ENCODE data around the gene ARSA. TPM values are rescaled to one million over a fixed set of nuclear protein-coding genes. Genes with fewer than 3 reads are reported as not detected.

Gene ARSA
- polyA plus RNA-seq, 1 of the 3 experiments (the other 2 are of a cell fraction): 34.2 TPM

GRCh38 chr22:50603511-50604255 is 24.3 kb downstream of the ARSA start:
- POLR2A ChIA-PET: interaction anchor here (0.7 kb wide), 1 partner anchor 9 kb away, joined by 3 read pairs; no protein-coding TSS in a partner anchor
- Histone ChIP-seq H3K9ac (no peak overlapping the region), H3K36me3 (replicated peaks in 1 of 2; ENCODE audit: control insufficient read depth in 1 of 2, insufficient read depth in 2 of 2, low read length in 1 of 2) (no peaks in the 10 kb centered on the region), H3K4me3 (ENCODE audit: low read depth in 2 of 2, low read length in 1 of 2) (no peak overlapping the region), H2AFZ (ENCODE audit: low read depth) (no peak overlapping the region), H4K20me1 (ENCODE audit: insufficient read depth) (no peaks in the 10 kb centered on the region), H3F3A (replicated peaks; ENCODE audit: insufficient read depth) (no peaks in the 10 kb centered on the region), H3K9me2 (no peaks in the 10 kb centered on the region), H3K79me2 (ENCODE audit: insufficient read depth) (no peaks in the 10 kb centered on the region), H3K4me2 (no peak overlapping the region), H3K27ac (ENCODE audit: low read depth in 2 of 2, low read length in 1 of 2) (no peak overlapping the region), H3K9me3 (no peaks in the 10 kb centered on the region), H3K4me1 (ENCODE audit: control insufficient read depth in 1 of 2, insufficient read depth in 2 of 2, low read depth in 1 of 2, low read length in 1 of 2) (peaks cover 0 to 10% of the 10 kb centered on the region in 2 experiments; a peak in 1 of 4 replicates), H3K27me3 (ENCODE audit: insufficient read depth) (no peaks in the 10 kb centered on the region)
- TF ChIP-seq POLR2AphosphoS5 (IDR thresholded peaks at IDR 0.05; ENCODE audit: low read depth, low read length): no peak
- no peak for TF ChIP-seq SMC3 (IDR thresholded peaks at IDR 0.05; ENCODE audit: low read depth, low read length)
- TF ChIP-seq MXI1 (IDR thresholded peaks at IDR 0.05; ENCODE audit: low read depth, low read length): no peak
- no peak for TF ChIP-seq NFIC (IDR thresholded peaks at IDR 0.05; ENCODE audit: borderline replicate concordance)
- no peak for TF ChIP-seq CTCF (IDR thresholded peaks at IDR 0.05)
- no peak for TF ChIP-seq PBX3 (IDR thresholded peaks at IDR 0.05)
- TF ChIP-seq TEAD4 (IDR thresholded peaks at IDR 0.05; ENCODE audit: borderline replicate concordance, insufficient read depth): no peak
- no peak for TF ChIP-seq REST (IDR thresholded peaks at IDR 0.05; ENCODE audit: low read depth, low read length)
- TF ChIP-seq RAD21 (IDR thresholded peaks at IDR 0.05; ENCODE audit: low read length): no peak
- no peak for TF ChIP-seq FOSL2 (IDR thresholded peaks at IDR 0.05; ENCODE audit: borderline replicate concordance, low read depth)
- TF ChIP-seq MAX (IDR thresholded peaks at IDR 0.05; ENCODE audit: low read depth): no peak
- no peak for TF ChIP-seq RCOR1 (IDR thresholded peaks at IDR 0.05; ENCODE audit: low read length)
- no peak for TF ChIP-seq RXRA (IDR thresholded peaks at IDR 0.05; ENCODE audit: borderline replicate concordance, low read depth)
- no peak for TF ChIP-seq USF1 (IDR thresholded peaks at IDR 0.05; ENCODE audit: borderline replicate concordance, low read depth)
- no peak for TF ChIP-seq SIN3A (IDR thresholded peaks at IDR 0.05; ENCODE audit: borderline replicate concordance, low read depth, low read length)
- TF ChIP-seq ELF1 (IDR thresholded peaks at IDR 0.05): no peak
- TF ChIP-seq TCF12 (IDR thresholded peaks at IDR 0.05): no peak
- CTCF ChIA-PET: interaction anchor here (1.1 to 2.4 kb wide), 2 partner anchors 16 to 40 kb away, joined by 4 to 17 read pairs; partner anchors contain the start of gene SYCE3
- no peak for DNase-seq
- WGBS (ENCODE audit: low lambda C conversion rate): 98% methylated on average over 25 of the region's 70 CpGs
